MCF 10A (cell line): Measurements from ENCODE around the gene PIGC. TPM values are rescaled to one million over a fixed set of nuclear protein-coding genes. Genes with fewer than 3 reads are reported as not detected.

Source experiments
- BruUV-seq: library from RNA; stranded (reverse); fragments of 400-500 nt; replicated peaks from 2 replicates; lab custom pipeline; 2021; lab: Mats Ljungman, UMichigan
- CTCF ChIA-PET: fragments of 300-600 bp; sonication (Branson Sonifier 250); formaldehyde crosslinking; extraction: SDS; loops from one replicate; lab custom pipeline; 2021; ENCODE audit warnings: antibody characterized with exemption, inconsistent platforms; lab: Yijun Ruan, JAX
- POLR2A ChIA-PET: fragments of 300-600, 350-650 bp; sonication (Branson Sonifier 250); formaldehyde crosslinking; extraction: SDS; loops from one replicate; lab custom pipeline; 2020; ENCODE audit warnings: antibody characterized with exemption, inconsistent platforms; lab: Yijun Ruan, JAX
- DNase-seq: peaks from one replicate; pipeline ENCODE4 v3.0.0-alpha.2; 2018; ENCODE audit not compliant: unreplicated experiment
- H3K27ac Mint-ChIP-seq: one replicate; pipeline ENCODE4 v1.8.0; 2022; ENCODE audit warnings: mild to moderate bottlenecking, low read depth, mixed read lengths; ENCODE audit not compliant: unreplicated experiment
- H3K27me3 Mint-ChIP-seq: one replicate; pipeline ENCODE4 v1.8.0; 2022; ENCODE audit warnings: mixed read lengths; ENCODE audit not compliant: insufficient read depth, unreplicated experiment
- H3K36me3 Mint-ChIP-seq: one replicate; pipeline ENCODE4 v1.8.0; 2022; ENCODE audit warnings: mild to moderate bottlenecking, moderate library complexity, mixed read lengths; ENCODE audit not compliant: insufficient read depth, unreplicated experiment
- H3K4me1 Mint-ChIP-seq: one replicate; pipeline ENCODE4 v1.8.0; 2022; ENCODE audit warnings: mixed read lengths; ENCODE audit not compliant: insufficient read depth, unreplicated experiment
- H3K4me3 Mint-ChIP-seq: one replicate; pipeline ENCODE4 v1.8.0; 2022; ENCODE audit warnings: mild to moderate bottlenecking, moderate library complexity, mixed read lengths; ENCODE audit not compliant: unreplicated experiment
- H3K9me3 Mint-ChIP-seq: one replicate; pipeline ENCODE4 v1.8.0; 2022; ENCODE audit warnings: mixed read lengths; ENCODE audit not compliant: unreplicated experiment
- CTCF ChIP-seq: fragments of 200-600 bp; IDR thresholded peaks from one replicate; pipeline ENCODE4 v1.8.0; 2022; ENCODE audit warnings: antibody characterized with exemption, mild to moderate bottlenecking; ENCODE audit not compliant: unreplicated experiment
- intact Hi-C: fragments of 100-400 bp; cut with micrococcal nuclease; formaldehyde crosslinking; loops from 2 replicates; pipeline ENCODE4 v1.14.1; 2022
- total RNA-seq: library from RNA; stranded (reverse); gene quantifications from 2 replicates; pipeline ENCODE4 v1.2.3, GENCODE V29; 2022

Gene PIGC
- total RNA-seq, 1 experiment from 2014 or later, result 20.2 TPM

DNA sequence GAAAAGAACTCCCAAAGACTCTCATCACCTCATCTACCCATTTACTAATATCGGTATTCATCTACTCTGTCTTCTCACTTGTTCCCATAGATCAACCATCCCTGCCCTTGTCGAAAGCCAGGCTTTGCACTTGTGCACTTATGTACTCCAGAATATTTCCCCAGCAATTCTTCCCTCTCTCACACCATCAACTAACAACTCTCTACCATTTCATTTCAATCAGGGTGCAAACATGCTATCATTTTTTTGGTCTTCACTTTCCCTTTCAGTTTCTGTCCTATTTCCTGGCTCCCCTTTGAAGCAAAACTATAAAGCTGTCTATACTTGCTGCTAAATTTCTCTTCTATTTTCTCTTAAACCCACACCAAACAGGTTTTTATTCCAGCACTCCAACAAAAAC, 16.7 kb downstream of the PIGC start:
- H3K9me3 Mint-ChIP-seq, result no peaks in the 10 kb centered on the region
- intact Hi-C loops, result loop anchor here (5.0 kb wide), 1 partner anchor 625 kb away; no protein-coding TSS in a partner anchor
- no peaks in the 10 kb centered on the region for H3K27me3 Mint-ChIP-seq
- TF ChIP-seq CTCF, result no peak
- no peak for DNase-seq
- H3K4me1 Mint-ChIP-seq, result peaks cover 10% of the 10 kb centered on the region
- no peak overlapping the region for H3K4me3 Mint-ChIP-seq
- H3K36me3 Mint-ChIP-seq, result no peaks in the 10 kb centered on the region
- ChIA-PET CTCF (interaction anchor here (0.6 to 13.0 kb wide), 13 partner anchors 15 to 442 kb away, joined by 3 to 183 read pairs (median 4); partner anchors contain the start of gene PIGC), POLR2A (interaction anchor here (0.9 to 1.1 kb wide), 2 partner anchors 9 to 425 kb away, joined by 3 to 4 read pairs; no protein-coding TSS in a partner anchor)
- no TSS peak for BruUV-seq
- no peak overlapping the region for H3K27ac Mint-ChIP-seq

GRCh38 chr1:172425339-172425738, 18.5 kb downstream of the PIGC start:
- Mint-ChIP-seq H3K4me1 (peaks cover 5% of the 10 kb centered on the region), H3K4me3 (no peak overlapping the region), H3K9me3 (no peaks in the 10 kb centered on the region), H3K36me3 (no peaks in the 10 kb centered on the region), H3K27ac (no peak overlapping the region), H3K27me3 (no peaks in the 10 kb centered on the region)
- CTCF ChIA-PET, result interaction anchor here (0.6 to 13.0 kb wide), 11 partner anchors 10 to 440 kb away, joined by 3 to 183 read pairs (median 5); partner anchors contain the start of gene PIGC
- no peak for TF ChIP-seq CTCF
- no TSS peak for BruUV-seq
- POLR2A ChIA-PET, result interaction anchor here (0.5 to 1.1 kb wide), 3 partner anchors 10 to 911 kb away, joined by 3 to 4 read pairs (median 4); no protein-coding TSS in a partner anchor
- intact Hi-C loops, result loop anchor here (5.0 kb wide), 1 partner anchor 623 kb away; no protein-coding TSS in a partner anchor
- DNase-seq, result no peak

- no TSS peak for BruUV-seq
- Mint-ChIP-seq H3K4me3 (no peak overlapping the region), H3K9me3 (no peaks in the 10 kb centered on the region), H3K4me1 (peaks cover 5% of the 10 kb centered on the region), H3K27me3 (no peaks in the 10 kb centered on the region), H3K27ac (peak overlapping the region; percentile 47), H3K36me3 (no peaks in the 10 kb centered on the region)
- ChIA-PET POLR2A (interaction anchor here (0.7 to 1.3 kb wide), 3 partner anchors 9 to 125 kb away, joined by 3 read pairs; partner anchors contain the start of gene PIGC), CTCF (interaction anchor here (0.7 to 1.1 kb wide), 6 partner anchors 124 to 623 kb away, joined by 3 to 10 read pairs (median 4); no protein-coding TSS in a partner anchor)
- intact Hi-C loops, result loop anchor here (5.0 kb wide), 1 partner anchor 791 kb away; no protein-coding TSS in a partner anchor
- TF ChIP-seq CTCF, result no peak
- DNase-seq, result peak; percentile 34
Observed at GRCh38 chr1:172423336-172423735, 20.5 kb downstream of the PIGC start.

GRCh38 chr1:172421974-172422604, 21.8 kb downstream of the PIGC start:
- intact Hi-C loops, result loop anchor here (5.0 kb wide), 1 partner anchor 790 kb away; no protein-coding TSS in a partner anchor
- CTCF ChIA-PET, result interaction anchor here (0.8 to 1.3 kb wide), 3 partner anchors 17 to 621 kb away, joined by 3 to 10 read pairs (median 4); no protein-coding TSS in a partner anchor
- H3K36me3 Mint-ChIP-seq, result no peaks in the 10 kb centered on the region

More at GRCh38 chr1:172421974-172422604, 21.8 kb downstream of the PIGC start:
- no TSS peak for BruUV-seq
- Mint-ChIP-seq H3K9me3 (no peaks in the 10 kb centered on the region), H3K27me3 (no peaks in the 10 kb centered on the region), H3K4me3 (no peak overlapping the region), H3K4me1 (peaks cover 13% of the 10 kb centered on the region), H3K27ac (no peak overlapping the region)
- DNase-seq, result no peak
- TF ChIP-seq CTCF, result no peak
- POLR2A ChIA-PET, result interaction anchor here (0.6 to 0.9 kb wide), 2 partner anchors 63 to 185 kb away, joined by 3 read pairs; no protein-coding TSS in a partner anchor
